K562 (cell line): ENCODE measurements around the gene CENPB. TPM values are rescaled to one million over a fixed set of nuclear protein-coding genes. Genes with fewer than 3 reads are reported as not detected.
"Not testable (repeated sequence)": the region's sequence is repeated elsewhere in the genome, so short reads cannot be mapped to it uniquely, and the experiment has no call there.

Source experiments
- ATAC-seq: fragments of 200-7000 bp; cut with Tn5 transposase; 3 replicates; pipeline ENCODE4 v1.9.1; 2020; ENCODE audit warnings: moderate library complexity
- BruUV-seq: library from RNA; stranded (reverse); fragments of 400-500 nt; replicated peaks from 2 replicates; lab custom pipeline; 2021; lab: Mats Ljungman, UMichigan
- CTCF ChIA-PET: fragments of 300-600 bp; formaldehyde crosslinking; extraction: SDS; loops from one replicate; lab custom pipeline; 2021; ENCODE audit warnings: low intra/inter-chr PET ratio; lab: Yijun Ruan, JAX
- POLR2A ChIA-PET: fragments of 300-600, 350-650 bp; sonication (Branson Sonifier 250); formaldehyde crosslinking; extraction: SDS; loops from one replicate; lab custom pipeline; 2021; ENCODE audit warnings: antibody characterized with exemption, inconsistent platforms; lab: Yijun Ruan, JAX
- DNase-seq, 4 experiments: peaks; one replicate each; pipeline versions ENCODE4 v3.0.0 to v3.0.0-alpha.2; 2011 to 2018; ENCODE audit warnings: low spot score in 3 of 4, mixed read lengths in 3 of 4; ENCODE audit errors: extremely low read depth in 1 of 4
- FAIRE-seq: peaks from 2 replicates; lab custom pipeline; 2011; peaks lifted over from hg19 to GRCh38; lab: Jason Lieb, UNC
- H2AFZ ChIP-seq: 2 replicates; pipeline ENCODE4 v1.6.0; 2011; ENCODE audit warnings: low read depth, low read length, control low read depth, inconsistent platforms
- H3K27ac ChIP-seq: fragments of 200-600 bp; 3 replicates; pipeline ENCODE4 v1.8.0; 2011; ENCODE audit warnings: low read depth, mild to moderate bottlenecking, control low read depth, inconsistent platforms, low read length, moderate library complexity, mixed read lengths; ENCODE audit errors: extremely low read depth
- H3K27me3 ChIP-seq, 2 experiments: fragments of 300-600 bp in 1 of 2; 2 replicates in 1 of 2; 3 replicates in 1 of 2; pipeline versions ENCODE4 v1.6.0 to v1.8.0; 2011; ENCODE audit warnings: inconsistent platforms in 2 of 2, low read length in 2 of 2, mild to moderate bottlenecking in 1 of 2, mixed read lengths in 1 of 2, moderate library complexity in 1 of 2; ENCODE audit not compliant: control insufficient read depth in 2 of 2, insufficient read depth in 2 of 2
- H3K36me3 ChIP-seq: fragments of 300-600 bp; 3 replicates; pipeline ENCODE4 v1.8.0; 2011; ENCODE audit warnings: mild to moderate bottlenecking, low read length, inconsistent platforms; ENCODE audit not compliant: control insufficient read depth, insufficient read depth
- H3K4me1 ChIP-seq, 2 experiments: fragments of 200-600 bp in 1 of 2; replicated peaks in 1 of 2; 2 replicates in 1 of 2; 3 replicates in 1 of 2; pipeline versions ENCODE4 v1.5.1 to v1.8.0; 2011; ENCODE audit warnings: inconsistent platforms in 2 of 2, low read length in 2 of 2, mild to moderate bottlenecking in 1 of 2, mixed read lengths in 1 of 2, moderate library complexity in 1 of 2; ENCODE audit not compliant: control insufficient read depth in 2 of 2, insufficient read depth in 2 of 2
- H3K4me2 ChIP-seq: 2 replicates; pipeline ENCODE4 v1.6.1; 2011; ENCODE audit warnings: low read length, control low read depth, inconsistent platforms, mixed read lengths; ENCODE audit not compliant: insufficient read depth
- H3K4me3 ChIP-seq: fragments of 200-600 bp; sonication (generic), shearing (Covaris generic); 2 replicates; pipeline ENCODE4 v1.5.1; 2016; ENCODE audit warnings: control low read depth, inconsistent platforms
- H3K79me2 ChIP-seq: fragments of 200-600 bp; 3 replicates; pipeline ENCODE4 v1.8.0; 2011; ENCODE audit warnings: low read length, inconsistent platforms; ENCODE audit not compliant: control insufficient read depth, insufficient read depth
- H3K9ac ChIP-seq, 2 experiments: 2 replicates each; pipeline versions ENCODE4 v1.6.0 to v1.6.1; 2011; ENCODE audit warnings: low read depth in 2 of 2, low read length in 2 of 2, control low read depth in 1 of 2, inconsistent platforms in 1 of 2, mild to moderate bottlenecking in 1 of 2, mixed read lengths in 1 of 2; ENCODE audit not compliant: insufficient read depth in 1 of 2
- H3K9me1 ChIP-seq: one replicate; pipeline ENCODE4 v1.6.0; 2011; ENCODE audit warnings: inconsistent platforms, mild to moderate bottlenecking, low read length, moderate library complexity; ENCODE audit not compliant: control insufficient read depth, insufficient read depth
- H3K9me3 ChIP-seq: replicated peaks from 2 replicates; pipeline ENCODE4 v1.5.1; 2011; ENCODE audit warnings: low read depth, low read length, inconsistent platforms; ENCODE audit not compliant: control insufficient read depth, insufficient read depth
- H4K20me1 ChIP-seq: replicated peaks from 2 replicates; pipeline ENCODE4 v1.6.1; 2011; ENCODE audit warnings: low read length, inconsistent platforms, mixed read lengths; ENCODE audit not compliant: control insufficient read depth, insufficient read depth
- ARID3A ChIP-seq: IDR thresholded peaks from 2 replicates; pipeline ENCODE4 v1.6.1; 2012; ENCODE audit warnings: low read depth, low read length, improper control_type of control experiment, borderline replicate concordance
- ATF3 ChIP-seq, 2 experiments: fragments of 450-650 bp in 1 of 2; sonication (generic) in 1 of 2; formaldehyde crosslinking in 1 of 2; IDR thresholded peaks in 1 of 2; conservative IDR thresholded peaks in 1 of 2; 2 replicates each; pipeline versions ENCODE4 v1.6.1 to v1.8.1; 2016 to 2023; ENCODE audit warnings: mild to moderate bottlenecking in 2 of 2, moderate library complexity in 2 of 2, inconsistent platforms in 1 of 2, missing genetic modification reagents in 1 of 2
- EHMT2 ChIP-seq: fragments of 450-650 bp; IDR thresholded peaks from 2 replicates; pipeline ENCODE4 v1.6.1; 2018; ENCODE audit warnings: antibody characterized with exemption
- KLF10 ChIP-seq: fragments of 250-450 bp; sonication (Bioruptor Pico); IDR thresholded peaks from 2 replicates; pipeline ENCODE4 v1.6.1; 2021; ENCODE audit warnings: matching md5 sums
- LARP7 ChIP-seq: fragments of 450-650 bp; IDR thresholded peaks from 2 replicates; pipeline ENCODE4 v1.6.1; 2016
- MTA1 ChIP-seq: fragments of 450-650 bp; IDR thresholded peaks from 2 replicates; pipeline ENCODE4 v1.6.1; 2017; ENCODE audit warnings: borderline replicate concordance
- USF1 ChIP-seq: sonication (generic); formaldehyde crosslinking; IDR thresholded peaks from 2 replicates; pipeline ENCODE4 v1.9.0; 2022; ENCODE audit warnings: mild to moderate bottlenecking, missing genetic modification reagents
- ZNF512 ChIP-seq: IDR thresholded peaks from 2 replicates; pipeline ENCODE4 v1.6.1; 2016; ENCODE audit warnings: missing genetic modification characterization, missing compliant biosample characterization
- WGBS: fragments of 100-300 bp; shearing (Covaris generic); methylation state at CpG from one replicate; pipeline ENCODE4 v1.1.6; 2016; ENCODE audit warnings: low coverage, mixed read lengths; ENCODE audit not compliant: insufficient coverage; ENCODE audit errors: missing lambda C conversion rate; 5-methylcytosine and 5-hydroxymethylcytosine counted together
- in situ Hi-C: fragments of 300-500 bp; cut with MboI; formaldehyde crosslinking; loops from 4 replicates; pipeline ENCODE4 v1.15.0; 2018; ENCODE audit warnings: inconsistent platforms, mixed read lengths
- intact Hi-C: fragments of 100-400 bp; cut with micrococcal nuclease; formaldehyde crosslinking; loops from 2 replicates; pipeline ENCODE4 v1.14.2; 2022
- polyA plus RNA-seq, 8 experiments: library from polyadenylated mRNA; depleted of rRNA in 4 of 8; stranded (reverse) in 5 of 8; unstranded in 3 of 8; fragments of >200 nt; fragmentation: Nextera tagmentation in 2 of 8; fragmentation: Illumina TruSeq in 1 of 8; extraction: Ambion mirVana in 2 of 8; extraction: Trizol in 1 of 8; gene quantifications; 2 replicates each; pipeline versions ENCODE4 v1.2.1 to v1.2.3, GENCODE V29; 2011 to 2014; ENCODE audit warnings: inconsistent platforms in 1 of 8, missing spikeins in 1 of 8
- total RNA-seq, 7 experiments: library from RNA; depleted of rRNA in 6 of 7; stranded (reverse); fragments of >200 nt in 6 of 7; fragmentation: Illumina TruSeq in 2 of 7; extraction: Trizol in 2 of 7; gene quantifications; 2 replicates each; pipeline versions ENCODE4 v1.2.1 to v1.2.3, GENCODE V29; 2011 to 2021; ENCODE audit warnings: low replicate concordance in 1 of 7

CENPB gene
- total and polyA plus RNA-seq, 9 of the 15 experiments (the other 6 are each of a cell fraction or from before 2014, with no cell fraction given), result 0.17 to 70.8 (median 24.9) TPM

GRCh38 chr20:3789201-3789600, 2.7 kb upstream of the CENPB start:
- 65% methylated on average over 4 of the region's 4 CpGs for WGBS
- H4K20me1 ChIP-seq, DNase-seq, H3K9me1 ChIP-seq, BruUV-seq, H3K9me3 ChIP-seq, H3K4me2 ChIP-seq, H3K4me3 ChIP-seq, POLR2A ChIA-PET, H3K27me3 ChIP-seq, FAIRE-seq, H3K27ac ChIP-seq, ATAC-seq, in situ Hi-C loops, H3K9ac ChIP-seq: not testable (repeated sequence)
- CTCF ChIA-PET, result interaction anchor here (0.6 to 3.4 kb wide), 2 partner anchors 31 to 58 kb away, joined by 3 to 12 read pairs; partner anchors contain the start of gene AP5S1
- intact Hi-C loops, result loop anchor here (5.0 to 10.0 kb wide), 3 partner anchors 58 to 406 kb away; partner anchors contain the start of gene MAVS
- Histone ChIP-seq H3K36me3 (peaks cover 15% of the 10 kb centered on the region; the same call in 1 of the 3 replicates), H3K4me1 (peaks cover 8 to 20% of the 10 kb centered on the region in 2 experiments; a peak in 3 of 5 replicates), H3K79me2 (peaks cover 21% of the 10 kb centered on the region), H2AFZ (peak overlapping the region; percentile 45; the same call in 1 of the 2 replicates)

- H3K9ac ChIP-seq, result no peak overlapping the region; a peak in 1 of 4 replicates
- no peaks in the 10 kb centered on the region for H3K9me1 ChIP-seq
- in situ Hi-C loops, result no loop called here
- H3K9me3 ChIP-seq, result no peaks in the 10 kb centered on the region
- no peak overlapping the region for H3K4me3 ChIP-seq
- H3K36me3 ChIP-seq, result peaks cover 18% of the 10 kb centered on the region; the same call in 1 of the 3 replicates
- H3K4me1 ChIP-seq, result peaks cover 8 to 25% of the 10 kb centered on the region in 2 experiments; a peak in 3 of 5 replicates
- BruUV-seq, result no TSS peak
- H3K79me2 ChIP-seq, result peaks cover 25% of the 10 kb centered on the region
- FAIRE-seq, result peak; percentile 32
- POLR2A ChIA-PET, result no interaction called here
- no peaks in the 10 kb centered on the region for H3K27me3 ChIP-seq
- intact Hi-C loops, result loop anchor here (5.0 to 10.0 kb wide), 3 partner anchors 59 to 406 kb away; partner anchors contain the start of gene MAVS
- CTCF ChIA-PET, result interaction anchor here (0.6 to 3.4 kb wide), 2 partner anchors 32 to 59 kb away, joined by 3 to 12 read pairs; partner anchors contain the start of gene AP5S1
- WGBS, result 28% methylated on average over 4 of the region's 4 CpGs
- no peak for DNase-seq
- peaks cover 6% of the 10 kb centered on the region for H4K20me1 ChIP-seq
- no peak overlapping the region for H3K27ac ChIP-seq
- H2AFZ ChIP-seq, result peak overlapping the region; percentile 45; the same call in 1 of the 2 replicates
- no peak overlapping the region for H3K4me2 ChIP-seq
- no peak for ATAC-seq
- no peak for TF ChIP-seq USF1 (CRISPR knock-in tag)
- TF ChIP-seq EHMT2, result 0 out of 2 replicates have a peak, but pooled peaks have one; percentile 18
- TF ChIP-seq LARP7, result 0 out of 2 replicates have a peak, but pooled peaks have one; percentile 58
- peak; percentile 37; the same call in 1 of the 2 replicates for TF ChIP-seq MTA1
- peak; percentile 95 for TF ChIP-seq ZNF512 (tag)
- TF ChIP-seq KLF10 (CRISPR knock-in tag), result no peak
- peak; percentile 22; the same call in 1 of the 2 replicates for TF ChIP-seq ATF3 (IDR thresholded peaks at IDR 0.05)
- no peak for TF ChIP-seq ATF3 (CRISPR knock-in tag; conservative IDR thresholded peaks at IDR 0.05)
- TF ChIP-seq ARID3A, result no peak
These were observed 2.2 kb upstream of the CENPB start for GRCh38 chr20:3788685-3789155.
